Testis (tissue), 2 donors: Measurements from ENCODE around the gene SPINK14.

Experiments
- POLR2A ChIP-seq: fragments of 450-650 bp; IDR thresholded peaks from one replicate; pipeline ENCODE4 v1.6.1; 2017; ENCODE audit warnings: antibody characterized with exemption, mild to moderate bottlenecking, moderate library complexity
- TF ChIP-seq, protein P1 (sequence below), 3 experiments: fragments of 450-650 bp in 2 of 3; fragments of 200-600 bp in 1 of 3; sonication (generic) in 1 of 3; IDR thresholded peaks; one replicate each; pipeline ENCODE4 v1.5.1; 2016 to 2019; ENCODE audit warnings: antibody characterized with exemption in 3 of 3, mild to moderate bottlenecking in 2 of 3, moderate library complexity in 1 of 3

GRCh38 chr5:148209151-148209770, 40.9 kb downstream of the SPINK14 start:
- TF ChIP-seq, protein P1, sequence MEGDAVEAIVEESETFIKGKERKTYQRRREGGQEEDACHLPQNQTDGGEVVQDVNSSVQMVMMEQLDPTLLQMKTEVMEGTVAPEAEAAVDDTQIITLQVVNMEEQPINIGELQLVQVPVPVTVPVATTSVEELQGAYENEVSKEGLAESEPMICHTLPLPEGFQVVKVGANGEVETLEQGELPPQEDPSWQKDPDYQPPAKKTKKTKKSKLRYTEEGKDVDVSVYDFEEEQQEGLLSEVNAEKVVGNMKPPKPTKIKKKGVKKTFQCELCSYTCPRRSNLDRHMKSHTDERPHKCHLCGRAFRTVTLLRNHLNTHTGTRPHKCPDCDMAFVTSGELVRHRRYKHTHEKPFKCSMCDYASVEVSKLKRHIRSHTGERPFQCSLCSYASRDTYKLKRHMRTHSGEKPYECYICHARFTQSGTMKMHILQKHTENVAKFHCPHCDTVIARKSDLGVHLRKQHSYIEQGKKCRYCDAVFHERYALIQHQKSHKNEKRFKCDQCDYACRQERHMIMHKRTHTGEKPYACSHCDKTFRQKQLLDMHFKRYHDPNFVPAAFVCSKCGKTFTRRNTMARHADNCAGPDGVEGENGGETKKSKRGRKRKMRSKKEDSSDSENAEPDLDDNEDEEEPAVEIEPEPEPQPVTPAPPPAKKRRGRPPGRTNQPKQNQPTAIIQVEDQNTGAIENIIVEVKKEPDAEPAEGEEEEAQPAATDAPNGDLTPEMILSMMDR (IDR thresholded peaks at IDR 0.05) = no peak
- no peak for TF ChIP-seq POLR2A
